NOMO-1 treated with dmso at 0.1 percent for 144 hours (cell line): Measurements from ENCODE around the gene CRELD1.

Source experiments
- DNase-seq: peaks from one replicate; lab custom pipeline; 2025; ENCODE audit not compliant: unreplicated experiment; lab: John Stamatoyannopoulos, UW

The CRELD1 gene

GRCh38 chr3:9903904-9904303 lies 29.7 kb upstream of the CRELD1 start:
- DNase-seq: no peak

DNA sequence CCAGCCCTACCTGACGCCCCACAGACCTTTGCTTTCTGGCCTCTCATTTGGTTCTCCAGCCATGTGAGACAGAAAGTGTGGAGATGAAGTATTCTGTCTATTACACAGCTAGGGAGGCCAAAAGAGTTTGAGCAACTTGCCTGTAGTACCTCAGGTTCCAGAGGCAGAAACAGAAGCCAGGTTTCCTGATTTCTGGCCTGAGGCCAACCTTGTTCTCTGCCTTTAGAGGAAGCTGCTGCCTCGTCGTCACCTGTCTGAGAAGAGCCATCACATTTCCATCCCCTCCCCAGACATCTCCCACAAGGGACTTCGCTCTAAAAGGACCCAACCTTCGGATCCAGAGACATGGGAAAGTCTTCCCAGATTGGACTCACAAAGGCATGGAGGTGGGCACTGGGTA lies 27.2 kb upstream of the CRELD1 start:
- no peak for DNase-seq

DNA sequence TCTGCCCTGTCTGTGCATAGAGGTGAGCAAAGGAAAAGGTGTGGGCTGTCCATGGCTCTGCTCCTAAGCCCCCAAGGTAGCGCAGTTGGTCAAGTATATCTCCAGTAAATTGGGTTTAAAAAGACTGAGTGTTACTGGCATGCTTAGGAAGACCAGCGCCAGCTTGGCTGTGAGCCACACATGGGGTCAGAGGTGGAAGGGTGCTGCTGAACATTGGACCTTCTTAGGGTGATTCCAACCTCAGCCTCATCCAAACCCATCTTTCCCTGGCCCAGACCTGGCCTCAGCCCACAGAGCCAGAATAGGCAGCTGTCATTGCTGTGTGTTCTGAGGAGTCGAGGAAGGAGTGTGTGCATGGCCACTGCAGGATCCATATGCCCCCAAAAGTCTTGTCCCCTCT lies 25.3 kb upstream of the CRELD1 start:
- no peak for DNase-seq

DNA sequence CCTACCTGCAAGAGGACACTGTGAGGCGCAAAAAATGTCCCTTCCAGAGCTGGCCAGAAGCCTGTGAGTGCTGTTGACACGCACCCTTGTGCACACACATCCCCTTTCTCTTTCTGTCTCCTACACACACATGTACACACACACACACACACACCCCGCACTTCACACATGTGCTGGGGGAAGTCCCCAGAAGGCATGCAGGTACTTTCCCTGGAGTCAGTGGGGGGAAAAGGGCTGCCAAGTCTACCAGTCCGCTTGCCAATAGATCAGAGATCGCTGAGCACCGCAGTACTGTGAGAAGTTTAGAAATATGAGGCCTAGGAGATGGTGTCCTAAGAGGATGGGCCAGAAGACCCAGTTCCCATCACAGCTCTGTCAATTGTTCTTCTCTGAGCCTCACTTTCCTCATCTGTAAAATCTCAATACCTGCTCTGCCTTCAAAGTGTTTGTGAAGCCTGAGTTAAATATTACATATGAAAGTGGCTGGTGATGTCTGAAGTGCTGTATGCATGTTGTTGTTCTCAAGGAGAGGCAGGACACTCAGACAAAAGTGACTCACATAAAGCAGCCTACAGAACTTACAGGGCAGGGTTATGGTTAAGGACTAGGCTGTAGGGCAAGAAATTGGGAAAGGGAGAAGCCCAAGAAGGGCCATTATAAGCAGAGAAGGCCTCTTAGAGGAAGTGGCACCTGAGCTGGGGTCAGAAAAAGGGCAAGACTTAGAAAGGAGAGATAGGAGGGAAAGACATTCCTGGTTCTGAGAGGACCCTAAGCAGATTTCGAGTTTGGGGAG lies 24.2 kb upstream of the CRELD1 start:
- no peak for DNase-seq

DNA sequence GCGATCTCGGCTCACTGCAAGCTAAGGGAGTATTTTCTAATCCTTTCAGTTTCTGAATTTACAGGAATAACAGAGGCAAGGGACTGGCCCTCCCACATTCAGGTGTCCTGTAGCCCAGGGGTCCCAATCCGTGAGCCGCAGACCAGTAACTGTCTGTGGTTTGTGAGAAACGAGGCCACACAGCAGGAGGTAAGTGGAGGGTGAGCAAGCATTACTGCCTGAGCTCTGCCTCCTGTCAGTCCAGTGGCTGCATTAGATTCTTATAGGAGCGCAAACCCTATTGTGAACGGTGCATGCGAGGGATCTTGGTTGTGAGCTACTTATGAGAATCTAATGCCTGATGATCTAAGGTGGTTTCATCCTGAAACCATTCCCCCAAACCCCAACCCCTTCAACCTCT lies 21.8 kb upstream of the CRELD1 start:
- no peak for DNase-seq

DNA sequence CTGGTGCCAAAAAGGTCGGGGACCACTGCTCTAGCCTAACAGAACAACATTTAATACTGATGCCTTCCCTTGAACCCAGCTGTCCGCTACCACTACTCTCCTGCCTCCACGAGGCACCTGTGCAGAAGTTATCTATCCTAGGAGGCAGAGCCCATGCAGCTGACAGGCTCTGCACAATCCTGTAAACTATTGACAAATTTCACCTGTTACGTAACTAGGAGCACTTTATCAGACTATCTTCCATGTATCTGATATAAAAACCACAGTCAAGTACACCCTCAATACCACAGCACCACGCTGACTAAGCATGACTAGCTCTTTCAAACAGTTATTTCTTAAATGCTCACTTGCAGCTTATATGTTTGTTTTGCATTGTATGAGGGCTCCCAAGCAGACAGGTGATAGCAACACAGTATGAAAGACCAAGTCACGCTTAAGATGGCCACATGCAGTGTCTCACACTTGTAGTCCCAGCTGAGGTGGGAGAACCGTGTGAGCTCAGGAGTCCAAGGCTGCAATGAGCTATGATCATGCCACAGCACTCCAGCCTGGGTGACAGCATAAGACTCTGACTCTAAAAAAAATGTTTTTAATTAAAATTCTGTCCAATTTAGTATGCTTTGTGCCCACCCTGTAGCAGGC lies 21.2 kb upstream of the CRELD1 start:
- no peak for DNase-seq

DNA sequence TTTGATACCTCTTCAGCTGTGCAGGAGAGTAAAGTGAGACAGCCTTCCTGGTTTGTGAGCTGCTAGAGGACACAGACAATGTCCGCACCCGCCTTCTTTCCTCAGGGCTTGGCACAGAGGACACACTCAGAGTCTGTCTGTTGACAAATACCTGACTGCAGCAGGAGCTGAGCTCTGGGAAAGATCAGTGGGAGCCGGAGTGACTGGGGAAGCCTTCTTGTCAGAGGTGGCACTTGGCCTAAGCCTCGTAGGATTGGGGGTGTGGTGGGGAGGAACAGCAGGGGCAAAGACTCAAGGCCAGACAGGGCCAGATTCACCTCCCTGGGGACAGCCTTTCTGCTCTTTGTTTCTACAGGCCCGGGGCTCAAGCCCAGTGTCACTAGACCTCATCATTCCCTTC lies 20.0 kb upstream of the CRELD1 start:
- no peak for DNase-seq

GRCh38 chr3:9914011-9914410 lies 19.6 kb upstream of the CRELD1 start:
- no peak for DNase-seq

- peak; percentile 60 for DNase-seq
Observed at GRCh38 chr3:9914559-9915253, 18.9 kb upstream of the CRELD1 start.

GRCh38 chr3:9915254-9916141 lies 18.1 kb upstream of the CRELD1 start:
- DNase-seq: no peak

DNA sequence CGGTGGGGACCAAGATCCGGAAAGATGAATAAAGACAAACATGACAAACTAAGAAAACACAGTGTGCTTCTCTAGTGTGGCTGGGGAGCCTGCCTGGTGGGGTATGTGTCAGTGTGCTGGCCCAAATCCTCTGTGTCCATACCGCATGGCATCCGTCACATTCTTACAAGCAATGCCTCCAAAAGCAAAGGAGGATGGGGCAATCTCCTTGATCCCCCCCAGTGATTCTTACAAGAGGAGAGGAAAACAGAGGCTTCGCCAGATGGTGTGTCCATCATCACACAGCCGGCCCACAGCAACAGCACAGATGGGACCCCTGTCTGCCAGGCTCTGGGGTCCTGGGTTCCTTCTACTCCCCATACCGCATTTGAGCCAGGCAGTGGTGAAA lies 17.3 kb upstream of the CRELD1 start:
- no peak for DNase-seq

DNA sequence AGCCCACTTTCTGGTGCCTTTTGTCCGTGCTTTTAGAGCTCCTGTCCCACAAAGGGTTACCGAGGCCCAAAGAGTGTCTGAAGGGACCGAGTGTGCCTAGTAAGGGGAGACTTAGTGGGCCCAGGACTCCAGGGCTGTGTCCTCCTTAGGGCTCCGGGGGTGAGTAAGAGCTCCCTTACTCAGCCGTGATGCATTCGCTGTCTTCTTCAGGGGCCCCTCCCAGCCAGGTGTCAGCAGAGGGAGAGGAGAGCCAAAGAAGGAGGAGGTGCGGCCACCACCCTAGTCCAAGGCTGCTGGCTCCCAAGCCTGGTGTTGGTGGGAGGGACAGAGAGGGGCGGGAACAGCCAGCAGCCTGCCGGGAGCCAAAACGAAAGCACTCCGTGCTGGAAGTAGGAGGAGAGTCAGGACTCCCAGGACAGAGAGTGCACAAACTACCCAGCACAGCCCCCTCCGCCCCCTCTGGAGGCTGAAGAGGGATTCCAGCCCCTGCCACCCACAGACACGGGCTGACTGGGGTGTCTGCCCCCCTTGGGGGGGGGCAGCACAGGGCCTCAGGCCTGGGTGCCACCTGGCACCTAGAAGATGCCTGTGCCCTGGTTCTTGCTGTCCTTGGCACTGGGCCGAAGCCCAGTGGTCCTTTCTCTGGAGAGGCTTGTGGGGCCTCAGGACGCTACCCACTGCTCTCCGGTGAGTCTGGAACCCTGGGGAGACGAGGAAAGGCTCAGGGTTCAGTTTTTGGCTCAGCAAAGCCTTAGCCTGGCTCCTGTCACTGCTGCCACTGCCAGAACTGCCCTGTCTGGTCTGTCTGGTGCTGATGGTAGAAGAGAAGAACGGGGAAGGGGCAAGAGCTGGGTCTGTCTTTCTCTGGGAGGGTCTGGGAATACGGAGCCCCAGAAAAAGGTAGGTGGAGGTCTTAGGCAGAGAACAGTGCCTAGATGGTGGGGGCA lies 16.6 kb upstream of the CRELD1 start, which contains the start of gene IL17RC:
Gene IL17RC (plus strand): TSS at position 365 of the 947 bp plus-strand sequence. CDS start 218 bp downstream, at position 583.
- no peak for DNase-seq

DNA sequence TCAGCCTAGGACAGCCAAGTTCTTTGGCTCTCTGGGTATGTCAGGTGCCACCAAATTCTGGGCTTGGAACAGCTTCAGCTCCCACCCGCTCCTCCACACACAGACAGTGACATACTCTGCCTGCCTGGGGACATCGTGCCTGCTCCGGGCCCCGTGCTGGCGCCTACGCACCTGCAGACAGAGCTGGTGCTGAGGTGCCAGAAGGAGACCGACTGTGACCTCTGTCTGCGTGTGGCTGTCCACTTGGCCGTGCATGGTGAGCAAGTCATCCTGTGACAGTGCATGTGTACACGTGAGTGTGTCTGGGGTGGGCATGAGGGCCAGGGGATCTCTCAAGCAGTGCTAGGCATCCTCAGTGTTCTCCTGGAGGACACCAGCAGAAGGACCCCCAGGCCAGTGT lies 15.8 kb upstream of the CRELD1 start:
- no peak for DNase-seq

DNA sequence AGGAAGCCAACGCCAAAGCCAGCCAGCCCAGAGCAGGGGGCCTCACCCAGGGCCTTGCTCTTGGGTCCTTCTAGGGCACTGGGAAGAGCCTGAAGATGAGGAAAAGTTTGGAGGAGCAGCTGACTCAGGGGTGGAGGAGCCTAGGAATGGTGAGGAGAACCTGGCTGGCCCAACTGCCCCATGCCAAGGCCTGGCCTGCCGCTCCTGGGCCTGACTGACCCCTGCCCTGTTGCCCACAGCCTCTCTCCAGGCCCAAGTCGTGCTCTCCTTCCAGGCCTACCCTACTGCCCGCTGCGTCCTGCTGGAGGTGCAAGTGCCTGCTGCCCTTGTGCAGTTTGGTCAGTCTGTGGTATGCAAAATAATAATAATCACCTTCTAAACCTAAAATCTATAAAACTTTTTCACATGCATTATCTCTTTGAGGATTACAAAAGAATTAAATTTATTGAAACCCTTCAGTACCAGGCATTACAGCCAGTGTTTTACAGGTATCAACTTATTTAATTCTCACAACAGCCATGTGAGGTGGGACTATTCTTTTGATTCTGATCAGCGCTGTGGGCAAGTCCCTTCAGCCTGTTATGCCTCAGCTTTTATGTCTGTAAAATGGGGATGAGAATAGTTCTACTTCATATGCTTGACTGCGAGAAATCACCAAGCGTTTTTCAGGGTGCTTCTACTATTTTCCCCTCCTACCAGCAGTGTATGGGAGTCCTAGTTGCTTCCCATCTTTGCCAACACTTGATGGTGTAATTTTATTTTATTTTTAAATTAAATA lies 15.2 kb upstream of the CRELD1 start:
- no peak for DNase-seq

GRCh38 chr3:9928158-9928557 lies 5.5 kb upstream of the CRELD1 start:
- no peak for DNase-seq

- no peak for DNase-seq
Observed at GRCh38 chr3:9930804-9931418, 2.7 kb upstream of the CRELD1 start.

DNA sequence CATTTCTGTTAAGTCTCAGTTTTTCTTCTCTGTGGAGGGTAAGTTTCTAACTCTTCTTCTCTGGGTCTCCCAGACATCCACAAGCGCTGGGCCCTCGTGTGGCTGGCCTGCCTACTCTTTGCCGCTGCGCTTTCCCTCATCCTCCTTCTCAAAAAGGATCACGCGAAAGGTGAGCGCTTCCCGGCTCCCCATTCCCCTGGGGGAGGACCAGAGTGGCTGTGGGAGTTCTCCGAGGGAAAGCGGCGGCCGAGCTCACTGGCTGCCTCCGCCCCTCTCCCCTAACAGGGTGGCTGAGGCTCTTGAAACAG lies 1.1 kb upstream of the CRELD1 start:
- no peak for DNase-seq

GRCh38 chr3:9932843-9933560 lies 632 bp upstream of the CRELD1 start:
- peak; percentile 81 for DNase-seq
